IMR-90 (cell line): ENCODE data around the gene KAZN. TPM values are rescaled to one million over a fixed set of nuclear protein-coding genes. Genes with fewer than 3 reads are reported as not detected.

Experiments used
- ATAC-seq: fragments of 200-7000 bp; cut with Tn5 transposase; 2 replicates; pipeline ENCODE4 v1.9.1; 2020; ENCODE audit warnings: low read depth, mild to moderate bottlenecking, moderate library complexity
- BruUV-seq: library from RNA; stranded (reverse); fragments of 400-500 nt; replicated peaks from 2 replicates; lab custom pipeline; 2021; lab: Mats Ljungman, UMichigan
- CTCF ChIA-PET: fragments of 300-600 bp; formaldehyde crosslinking; extraction: SDS; loops from one replicate; lab custom pipeline; 2021; ENCODE audit warnings: antibody characterized with exemption; lab: Yijun Ruan, JAX
- POLR2A ChIA-PET: fragments of 300-600 bp; sonication (Branson Sonifier 250); formaldehyde crosslinking; loops from one replicate; lab custom pipeline; 2022; ENCODE audit warnings: antibody characterized with exemption; ENCODE audit not compliant: unreplicated experiment; lab: Charles Lee
- DNase-seq: peaks from one replicate; pipeline ENCODE4 v3.0.0; 2013
- H2AFZ ChIP-seq: replicated peaks from 2 replicates; pipeline ENCODE3; 2013; ENCODE audit warnings: low read length, mild to moderate bottlenecking; ENCODE audit not compliant: poor library complexity
- H2AK5ac ChIP-seq: 2 replicates; pipeline ENCODE4 v1.6.1; 2013; ENCODE audit warnings: low read depth, low read length, inconsistent platforms
- H2AK9ac ChIP-seq: replicated peaks from 2 replicates; pipeline ENCODE3; 2013; ENCODE audit warnings: mild to moderate bottlenecking, low read depth, low read length, moderate library complexity; ENCODE audit not compliant: poor library complexity
- H2BK120ac ChIP-seq: 2 replicates; pipeline ENCODE4 v1.6.1; 2013; ENCODE audit warnings: low read depth, low read length, inconsistent platforms
- H2BK15ac ChIP-seq: 3 replicates; pipeline ENCODE4 v1.6.1; 2013; ENCODE audit warnings: low read depth, low read length, inconsistent platforms
- H2BK20ac ChIP-seq: 2 replicates; pipeline ENCODE4 v1.6.1; 2013; ENCODE audit warnings: low read depth, mild to moderate bottlenecking, inconsistent platforms, low read length, moderate library complexity
- H2BK5ac ChIP-seq: 2 replicates; pipeline ENCODE4 v1.6.1; 2013; ENCODE audit warnings: mild to moderate bottlenecking, low read depth, low read length, inconsistent platforms; ENCODE audit not compliant: poor library complexity, severe bottlenecking
- H3K14ac ChIP-seq: replicated peaks from 2 replicates; pipeline ENCODE4 v1.6.1; 2013; ENCODE audit warnings: low read depth, low read length, inconsistent platforms
- H3K18ac ChIP-seq: 2 replicates; pipeline ENCODE4 v1.6.1; 2013; ENCODE audit warnings: low read depth, low read length, control low read depth
- H3K23ac ChIP-seq: 2 replicates; pipeline ENCODE4 v1.6.1; 2013; ENCODE audit warnings: low read depth, low read length, inconsistent platforms
- H3K27ac ChIP-seq: 2 replicates; pipeline ENCODE4 v1.5.1; 2013; ENCODE audit warnings: mild to moderate bottlenecking, control low read depth, low read length; ENCODE audit not compliant: insufficient read depth
- H3K27me3 ChIP-seq: 2 replicates; pipeline ENCODE4 v1.6.1; 2013; ENCODE audit warnings: low read length; ENCODE audit not compliant: control insufficient read depth, insufficient read depth
- H3K36me3 ChIP-seq: 2 replicates; pipeline ENCODE4 v1.6.1; 2013; ENCODE audit warnings: low read length, mixed read lengths; ENCODE audit not compliant: control insufficient read depth, insufficient read depth
- H3K4ac ChIP-seq: 2 replicates; pipeline ENCODE4 v1.6.1; 2013; ENCODE audit warnings: low read depth, low read length, inconsistent platforms
- H3K4me1 ChIP-seq: 2 replicates; pipeline ENCODE4 v1.6.1; 2013; ENCODE audit warnings: low read length, mixed read lengths; ENCODE audit not compliant: control insufficient read depth, insufficient read depth
- H3K4me2 ChIP-seq: 2 replicates; pipeline ENCODE4 v1.6.1; 2013; ENCODE audit warnings: low read depth, mild to moderate bottlenecking, control low read depth, low read length, moderate library complexity
- H3K4me3 ChIP-seq: 2 replicates; pipeline ENCODE4 v1.5.1; 2013; ENCODE audit warnings: low read depth, mild to moderate bottlenecking, control low read depth, low read length, moderate library complexity; ENCODE audit not compliant: insufficient read depth
- H3K56ac ChIP-seq: 2 replicates; pipeline ENCODE4 v1.6.1; 2013; ENCODE audit warnings: low read length, inconsistent platforms; ENCODE audit not compliant: insufficient read depth; ENCODE audit errors: extremely low read depth
- H3K79me1 ChIP-seq, 2 experiments: 2 replicates each; pipeline ENCODE4 v1.6.1; 2013; ENCODE audit warnings: low read length in 2 of 2, inconsistent platforms in 1 of 2, low read depth in 1 of 2
- H3K9ac ChIP-seq: 2 replicates; pipeline ENCODE4 v1.6.1; 2013; ENCODE audit warnings: low read depth, low read length, control low read depth
- H3K9me1 ChIP-seq: 2 replicates; pipeline ENCODE4 v1.6.1; 2013; ENCODE audit warnings: low read length, inconsistent platforms; ENCODE audit not compliant: insufficient read depth
- H3K9me3 ChIP-seq: 2 replicates; pipeline ENCODE4 v1.6.1; 2013; ENCODE audit warnings: low read length; ENCODE audit not compliant: control insufficient read depth, insufficient read depth
- H4K20me1 ChIP-seq: 2 replicates; pipeline ENCODE4 v1.6.1; 2013; ENCODE audit warnings: low read length, inconsistent platforms; ENCODE audit not compliant: insufficient read depth
- H4K5ac ChIP-seq: 2 replicates; pipeline ENCODE4 v1.6.1; 2013; ENCODE audit warnings: mild to moderate bottlenecking, low read depth, low read length, control low read depth
- H4K8ac ChIP-seq, 2 experiments: 2 replicates each; pipeline ENCODE4 v1.6.1; 2013; ENCODE audit warnings: low read depth in 2 of 2, low read length in 2 of 2, control low read depth in 1 of 2, inconsistent platforms in 1 of 2
- H4K91ac ChIP-seq: 2 replicates; pipeline ENCODE4 v1.6.1; 2013; ENCODE audit warnings: low read depth, low read length, inconsistent platforms; ENCODE audit not compliant: insufficient read depth
- BHLHE40 ChIP-seq: fragments of 150-350 bp; IDR thresholded peaks from 2 replicates; pipeline ENCODE4 v1.6.1; 2016; ENCODE audit warnings: mild to moderate bottlenecking, low read depth, low read length
- CEBPB ChIP-seq: IDR thresholded peaks from 2 replicates; pipeline ENCODE4 v1.6.1; 2012; ENCODE audit warnings: low read depth, low read length, improper control_type of control experiment
- CHD1 ChIP-seq: IDR thresholded peaks from 2 replicates; pipeline ENCODE4 v1.6.1; 2012; ENCODE audit warnings: low read depth, low read length, improper control_type of control experiment
- FOS ChIP-seq: fragments of 150-350 bp; IDR thresholded peaks from 2 replicates; pipeline ENCODE4 v1.6.1; 2016; ENCODE audit warnings: low read depth, low read length
- MAFK ChIP-seq: IDR thresholded peaks from 2 replicates; pipeline ENCODE4 v1.6.1; 2012; ENCODE audit warnings: low read depth, low read length, improper control_type of control experiment
- MAZ ChIP-seq: IDR thresholded peaks from 2 replicates; pipeline ENCODE4 v1.6.1; 2012; ENCODE audit warnings: low read depth, mild to moderate bottlenecking, low read length, improper control_type of control experiment, moderate library complexity, borderline replicate concordance
- MXI1 ChIP-seq: IDR thresholded peaks from 2 replicates; pipeline ENCODE4 v1.6.1; 2012; ENCODE audit warnings: low read depth, mild to moderate bottlenecking, low read length, moderate library complexity, borderline replicate concordance
- NFE2L2 ChIP-seq: fragments of 150-350 bp; IDR thresholded peaks from 2 replicates; pipeline ENCODE4 v1.6.1; 2016; ENCODE audit warnings: low read depth, mild to moderate bottlenecking, low read length
- POLR2A ChIP-seq: IDR thresholded peaks from 2 replicates; pipeline ENCODE4 v1.6.1; 2012; ENCODE audit warnings: mild to moderate bottlenecking, low read depth, low read length
- RAD21 ChIP-seq: IDR thresholded peaks from 2 replicates; pipeline ENCODE4 v1.6.1; 2012; ENCODE audit warnings: low read length, improper control_type of control experiment
- RCOR1 ChIP-seq: IDR thresholded peaks from 2 replicates; pipeline ENCODE4 v1.6.1; 2012; ENCODE audit warnings: mild to moderate bottlenecking, low read length, improper control_type of control experiment; ENCODE audit not compliant: insufficient replicate concordance
- RFX5 ChIP-seq: IDR thresholded peaks from 2 replicates; pipeline ENCODE4 v1.8.0; 2012; ENCODE audit warnings: low read depth, mild to moderate bottlenecking, low read length, moderate library complexity
- SMC3 ChIP-seq: fragments of 150-350 bp; IDR thresholded peaks from 2 replicates; pipeline ENCODE4 v1.6.1; 2016; ENCODE audit warnings: low read depth, mild to moderate bottlenecking, antibody characterized with exemption, low read length, moderate library complexity
- USF2 ChIP-seq: fragments of 150-350 bp; IDR thresholded peaks from 2 replicates; pipeline ENCODE4 v1.6.1; 2017; ENCODE audit warnings: mild to moderate bottlenecking, antibody characterized with exemption, low read length, low read depth
- WGBS, 2 experiments: methylation state at CpG; one replicate each; pipeline versions ENCODE4 v1.1.5 to v1.1.7; 2013; ENCODE audit warnings: missing lambda C conversion rate in 2 of 2; ENCODE audit not compliant: insufficient read length in 1 of 2; ENCODE audit errors: extremely low coverage in 2 of 2; 5-methylcytosine and 5-hydroxymethylcytosine counted together
- dilution Hi-C: fragments of 300-500 bp; cut with HindIII; formaldehyde crosslinking; loops from one replicate; pipeline ENCODE4 v1.14.3; 2018; ENCODE audit warnings: low sequenced_read_pairs; ENCODE audit not compliant: unreplicated experiment
- in situ Hi-C: fragments of 300-500 bp; cut with MboI; formaldehyde crosslinking; loops from 3 replicates; pipeline ENCODE4 v1.14.3; 2019; ENCODE audit warnings: low sequenced_read_pairs, inconsistent platforms, mixed read lengths
- intact Hi-C: fragments of 100-400 bp; cut with micrococcal nuclease; formaldehyde crosslinking; loops from 2 replicates; pipeline ENCODE4 v1.10.0; 2022
- polyA plus RNA-seq, 3 experiments: library from polyadenylated mRNA; depleted of rRNA; stranded (reverse); fragments of >200 nt; gene quantifications; 2 replicates each; pipeline ENCODE4 v1.2.3, GENCODE V29; 2012; ENCODE audit warnings: low replicate concordance in 1 of 3
- total RNA-seq: library from RNA; depleted of rRNA; stranded (reverse); fragments of >200 nt; gene quantifications from 2 replicates; pipeline ENCODE4 v1.2.3, GENCODE V29; 2012
- TF ChIP-seq, protein P1 (sequence below): fragments of 150-350 bp; IDR thresholded peaks from 2 replicates; pipeline ENCODE4 v1.6.1; 2016; ENCODE audit warnings: low read depth, mild to moderate bottlenecking, low read length, moderate library complexity, borderline replicate concordance
- TF ChIP-seq, protein P2 (sequence below): conservative IDR thresholded peaks from 2 replicates; pipeline ENCODE4 v1.5.1; 2012; ENCODE audit warnings: mild to moderate bottlenecking, low read depth, low read length, improper control_type of control experiment

The KAZN gene
- total and polyA plus RNA-seq, 2 of the 4 experiments (the other 2 are of a cell fraction): 5.2 to 10.5 TPM

- BruUV-seq: no TSS peak
These were observed 272.9 kb downstream of the KAZN start for GRCh38 chr1:14871218-14871970.

More at GRCh38 chr1:14871218-14871970, 272.9 kb downstream of the KAZN start:
- Histone ChIP-seq H4K91ac (no peak overlapping the region), H2AK5ac (no peak overlapping the region), H3K4ac (no peak overlapping the region), H3K9ac (no peak overlapping the region), H3K18ac (no peak overlapping the region), H4K5ac (no peak overlapping the region), H3K27me3 (peaks cover 17% of the 10 kb centered on the region), H3K9me1 (peaks cover 4% of the 10 kb centered on the region; the same call in 1 of the 2 replicates), H4K8ac (no peak overlapping the region), H3K36me3 (no peaks in the 10 kb centered on the region), H3K4me1 (no peaks in the 10 kb centered on the region), H2BK20ac (no peak overlapping the region), H2AFZ (no peak overlapping the region), H3K27ac (no peak overlapping the region), H2BK15ac (no peak overlapping the region), H3K79me1 (no peaks in the 10 kb centered on the region), H3K56ac (no peak overlapping the region), H2AK9ac (no peak overlapping the region), H3K14ac (no peak overlapping the region), H2BK120ac (no peak overlapping the region), H3K4me2 (no peak overlapping the region), H3K4me3 (no peak overlapping the region), H3K23ac (no peak overlapping the region), H2BK5ac (no peak overlapping the region), H3K9me3 (no peaks in the 10 kb centered on the region), H4K20me1 (no peaks in the 10 kb centered on the region)
- in situ Hi-C loops: no loop called here
- no peak for ATAC-seq
- TF ChIP-seq RCOR1: no peak
- TF ChIP-seq MXI1: no peak
- TF ChIP-seq MAFK: no peak
- no peak for TF ChIP-seq POLR2A
- TF ChIP-seq MAZ: no peak
- no peak for TF ChIP-seq CHD1
- no peak for TF ChIP-seq RAD21
- TF ChIP-seq, protein P1, sequence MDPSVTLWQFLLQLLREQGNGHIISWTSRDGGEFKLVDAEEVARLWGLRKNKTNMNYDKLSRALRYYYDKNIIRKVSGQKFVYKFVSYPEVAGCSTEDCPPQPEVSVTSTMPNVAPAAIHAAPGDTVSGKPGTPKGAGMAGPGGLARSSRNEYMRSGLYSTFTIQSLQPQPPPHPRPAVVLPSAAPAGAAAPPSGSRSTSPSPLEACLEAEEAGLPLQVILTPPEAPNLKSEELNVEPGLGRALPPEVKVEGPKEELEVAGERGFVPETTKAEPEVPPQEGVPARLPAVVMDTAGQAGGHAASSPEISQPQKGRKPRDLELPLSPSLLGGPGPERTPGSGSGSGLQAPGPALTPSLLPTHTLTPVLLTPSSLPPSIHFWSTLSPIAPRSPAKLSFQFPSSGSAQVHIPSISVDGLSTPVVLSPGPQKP: no peak
- no peak for TF ChIP-seq RFX5
- TF ChIP-seq, protein P2, sequence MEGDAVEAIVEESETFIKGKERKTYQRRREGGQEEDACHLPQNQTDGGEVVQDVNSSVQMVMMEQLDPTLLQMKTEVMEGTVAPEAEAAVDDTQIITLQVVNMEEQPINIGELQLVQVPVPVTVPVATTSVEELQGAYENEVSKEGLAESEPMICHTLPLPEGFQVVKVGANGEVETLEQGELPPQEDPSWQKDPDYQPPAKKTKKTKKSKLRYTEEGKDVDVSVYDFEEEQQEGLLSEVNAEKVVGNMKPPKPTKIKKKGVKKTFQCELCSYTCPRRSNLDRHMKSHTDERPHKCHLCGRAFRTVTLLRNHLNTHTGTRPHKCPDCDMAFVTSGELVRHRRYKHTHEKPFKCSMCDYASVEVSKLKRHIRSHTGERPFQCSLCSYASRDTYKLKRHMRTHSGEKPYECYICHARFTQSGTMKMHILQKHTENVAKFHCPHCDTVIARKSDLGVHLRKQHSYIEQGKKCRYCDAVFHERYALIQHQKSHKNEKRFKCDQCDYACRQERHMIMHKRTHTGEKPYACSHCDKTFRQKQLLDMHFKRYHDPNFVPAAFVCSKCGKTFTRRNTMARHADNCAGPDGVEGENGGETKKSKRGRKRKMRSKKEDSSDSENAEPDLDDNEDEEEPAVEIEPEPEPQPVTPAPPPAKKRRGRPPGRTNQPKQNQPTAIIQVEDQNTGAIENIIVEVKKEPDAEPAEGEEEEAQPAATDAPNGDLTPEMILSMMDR: no peak
- no peak for TF ChIP-seq FOS
- no peak for TF ChIP-seq BHLHE40
- TF ChIP-seq NFE2L2: no peak
- TF ChIP-seq CEBPB: no peak
- TF ChIP-seq USF2: no peak
- no peak for TF ChIP-seq SMC3
- DNase-seq: no peak
- dilution Hi-C loops: no loop called here
- CTCF ChIA-PET: interaction anchor here (0.5 kb wide), 1 partner anchor 24 kb away, joined by 4 read pairs; no protein-coding TSS in a partner anchor
- POLR2A ChIA-PET: no interaction called here
- intact Hi-C loops: no loop called here
- no CpG with 5 or more reads among the region's 6 CpGs for WGBS, 2 experiments
